ENCODE measurements around the gene GABBR2. TPM values are rescaled to one million over a fixed set of nuclear protein-coding genes. Genes with fewer than 3 reads are reported as not detected.
"Not testable (repeated sequence)": the region's sequence is repeated elsewhere in the genome, so short reads cannot be mapped to it uniquely, and the experiment has no call there.

Gene GABBR2
- total RNA-seq, 1 experiment from 2014 or later = not detected

GRCh38 chr9:98687911-98688310 lies 20.8 kb downstream of the GABBR2 start:
- H3K27me3 Mint-ChIP-seq (ENCODE audit: insufficient read depth, unreplicated experiment) = peaks cover 11% of the 10 kb centered on the region

DNA sequence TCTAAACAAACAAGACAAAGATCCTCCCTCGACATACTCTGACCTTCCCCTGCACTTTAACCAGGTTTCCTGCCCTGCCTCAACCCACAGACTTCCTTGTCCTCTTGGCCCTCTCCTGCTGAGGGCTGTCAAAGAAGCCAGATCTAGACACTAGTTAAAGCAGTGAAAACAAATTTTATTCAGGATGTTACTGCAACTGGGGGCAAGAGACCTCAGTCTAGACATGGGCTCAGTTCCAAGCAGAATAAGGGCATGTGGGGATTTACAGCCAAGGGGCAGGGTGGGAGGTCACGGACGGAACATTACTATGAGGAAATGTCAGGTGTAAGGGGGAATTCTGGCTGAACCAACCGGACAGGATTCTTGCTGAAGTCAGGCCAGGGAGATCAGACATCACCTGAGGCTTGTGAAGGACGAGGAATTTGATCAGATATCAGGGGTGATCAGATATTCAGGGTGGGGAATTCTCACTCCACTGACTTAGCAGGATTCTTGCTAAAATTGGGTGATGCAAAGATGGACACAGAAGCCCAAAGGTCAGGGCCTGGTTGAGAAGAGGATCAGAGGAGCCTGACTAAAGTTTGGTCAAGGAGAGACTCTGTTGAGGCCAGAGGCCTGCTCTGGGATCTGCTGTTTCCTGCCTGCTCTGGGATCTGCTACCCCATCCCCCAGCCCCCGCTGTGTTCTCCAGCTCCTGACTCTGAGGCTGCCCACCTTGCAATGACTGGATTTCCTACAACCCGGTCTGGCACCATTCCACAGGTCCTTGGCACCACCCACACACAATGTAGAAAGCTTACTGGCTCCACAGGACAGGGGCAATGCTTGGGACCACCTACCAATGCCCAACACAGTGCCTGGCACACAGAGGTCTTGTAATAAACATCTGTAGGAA lies 21.5 kb downstream of the GABBR2 start:
- ChIA-PET POLR2A (no interaction called here), CTCF (interaction anchor here (0.9 kb wide), 1 partner anchor 41 kb away, joined by 3 read pairs; no protein-coding TSS in a partner anchor)
- Mint-ChIP-seq H3K36me3 (ENCODE audit: insufficient read depth, unreplicated experiment) (no peaks in the 10 kb centered on the region), H3K9me3 (ENCODE audit: unreplicated experiment) (no peaks in the 10 kb centered on the region), H3K4me1 (ENCODE audit: insufficient read depth, unreplicated experiment) (no peaks in the 10 kb centered on the region), H3K4me3 (ENCODE audit: unreplicated experiment) (no peak overlapping the region), H3K27ac (ENCODE audit: low read depth, unreplicated experiment) (no peak overlapping the region), H3K27me3 (ENCODE audit: insufficient read depth, unreplicated experiment) (peaks cover 11% of the 10 kb centered on the region)
- no peak for TF ChIP-seq CTCF (IDR thresholded peaks at IDR 0.05; ENCODE audit: unreplicated experiment)
- no peak for DNase-seq (ENCODE audit: unreplicated experiment)
- BruUV-seq (replicated peaks) = no TSS peak
- intact Hi-C loops (cut with micrococcal nuclease) = no loop called here

More at GRCh38 chr9:98687911-98688310, 20.8 kb downstream of the GABBR2 start:
- no peak overlapping the region for H3K4me3 Mint-ChIP-seq (ENCODE audit: unreplicated experiment)
- H3K36me3 Mint-ChIP-seq (ENCODE audit: insufficient read depth, unreplicated experiment) = no peaks in the 10 kb centered on the region
- no peak for DNase-seq (ENCODE audit: unreplicated experiment)
- intact Hi-C loops (cut with micrococcal nuclease) = no loop called here
- no peaks in the 10 kb centered on the region for H3K9me3 Mint-ChIP-seq (ENCODE audit: unreplicated experiment)
- TF ChIP-seq CTCF (IDR thresholded peaks at IDR 0.05; ENCODE audit: unreplicated experiment) = no peak
- BruUV-seq (replicated peaks) = no TSS peak
- POLR2A ChIA-PET = no interaction called here
- H3K4me1 Mint-ChIP-seq (ENCODE audit: insufficient read depth, unreplicated experiment) = no peaks in the 10 kb centered on the region
- CTCF ChIA-PET = interaction anchor here (0.9 kb wide), 1 partner anchor 41 kb away, joined by 3 read pairs; no protein-coding TSS in a partner anchor
- H3K27ac Mint-ChIP-seq (ENCODE audit: low read depth, unreplicated experiment) = no peak overlapping the region

DNA sequence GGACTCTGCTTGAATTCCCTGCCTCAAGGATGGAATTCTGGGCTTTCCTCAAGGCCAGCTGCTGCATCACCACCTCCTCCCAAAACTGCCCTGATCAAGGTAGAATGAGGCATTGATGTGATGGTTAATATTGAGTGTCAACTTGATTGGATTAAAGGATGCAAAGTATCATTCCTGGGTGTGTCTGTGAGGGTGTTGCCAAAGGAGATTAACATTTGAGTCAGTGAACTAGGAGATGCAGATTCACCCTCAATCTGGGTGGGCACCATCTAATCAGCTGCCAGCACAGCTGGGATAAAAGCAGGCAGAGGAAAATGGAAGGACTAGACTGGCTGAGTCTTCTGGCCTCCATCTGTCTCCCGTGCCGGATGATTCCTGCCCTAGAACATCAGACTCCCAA lies 23.9 kb downstream of the GABBR2 start:
- H3K27me3 Mint-ChIP-seq (ENCODE audit: insufficient read depth, unreplicated experiment); H3K27ac Mint-ChIP-seq (ENCODE audit: low read depth, unreplicated experiment); POLR2A ChIA-PET; H3K36me3 Mint-ChIP-seq (ENCODE audit: insufficient read depth, unreplicated experiment); BruUV-seq (replicated peaks); H3K4me1 Mint-ChIP-seq (ENCODE audit: insufficient read depth, unreplicated experiment); DNase-seq (ENCODE audit: unreplicated experiment); intact Hi-C loops (cut with micrococcal nuclease); H3K4me3 Mint-ChIP-seq (ENCODE audit: unreplicated experiment); H3K9me3 Mint-ChIP-seq (ENCODE audit: unreplicated experiment): not testable (repeated sequence)
- CTCF ChIA-PET = interaction anchor here (0.7 kb wide), 2 partner anchors 205 to 362 kb away, joined by 3 read pairs; no protein-coding TSS in a partner anchor

DNA sequence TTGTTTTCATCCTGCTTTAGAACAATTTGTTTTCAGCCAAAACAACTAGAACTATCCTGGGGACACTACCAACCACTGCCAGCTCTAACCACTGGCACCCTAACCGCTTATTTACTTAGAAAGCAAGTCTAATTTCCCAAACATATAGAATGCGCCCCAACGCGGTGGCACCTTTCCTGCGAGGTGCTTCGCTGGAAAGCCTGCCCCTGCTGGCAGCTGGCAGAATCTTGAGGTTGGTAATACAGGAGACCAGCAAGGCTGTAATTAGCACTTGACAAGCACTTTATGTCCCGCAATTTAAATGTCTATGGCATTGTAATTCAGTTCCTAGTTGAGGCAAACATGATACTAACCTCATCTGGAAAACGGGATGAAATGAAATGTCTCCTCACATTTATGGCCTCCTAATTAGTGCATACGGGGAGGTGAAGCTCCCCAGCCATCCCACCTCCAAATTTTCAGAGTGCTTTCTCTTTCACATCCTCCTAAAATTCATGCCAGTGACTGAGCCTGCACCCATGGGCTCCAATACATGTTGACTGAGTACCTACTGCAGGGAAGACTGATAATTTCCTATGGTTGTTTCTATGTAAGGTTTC lies 30.4 kb downstream of the GABBR2 start:
- CTCF ChIA-PET = no interaction called here

More for the DNA sequence above, 30.4 kb downstream of the GABBR2 start:
- H3K4me1 Mint-ChIP-seq (ENCODE audit: insufficient read depth, unreplicated experiment) = no peaks in the 10 kb centered on the region
- TF ChIP-seq CTCF (IDR thresholded peaks at IDR 0.05; ENCODE audit: unreplicated experiment) = peak; percentile 45
- H3K9me3 Mint-ChIP-seq (ENCODE audit: unreplicated experiment) = no peaks in the 10 kb centered on the region
- H3K27ac Mint-ChIP-seq (ENCODE audit: low read depth, unreplicated experiment) = no peak overlapping the region
- no peak overlapping the region for H3K4me3 Mint-ChIP-seq (ENCODE audit: unreplicated experiment)
- no peaks in the 10 kb centered on the region for H3K36me3 Mint-ChIP-seq (ENCODE audit: insufficient read depth, unreplicated experiment)
- BruUV-seq (replicated peaks) = no TSS peak
- intact Hi-C loops (cut with micrococcal nuclease) = no loop called here
- peaks cover 14% of the 10 kb centered on the region for H3K27me3 Mint-ChIP-seq (ENCODE audit: insufficient read depth, unreplicated experiment)
- peak; percentile 37 for DNase-seq (ENCODE audit: unreplicated experiment)
- POLR2A ChIA-PET = interaction anchor here (0.6 kb wide), 1 partner anchor 19 kb away, joined by 3 read pairs; no protein-coding TSS in a partner anchor

All from MCF 10A (cell line).